HCT116 (cell line): Measurements from ENCODE around the gene COL20A1. TPM values are rescaled to one million over a fixed set of nuclear protein-coding genes. Genes with fewer than 3 reads are reported as not detected.

Experiments used
- ATAC-seq: fragments of 200-7000 bp; cut with Tn5 transposase; 2 replicates; pipeline ENCODE4 v1.9.1; 2020; ENCODE audit warnings: mild to moderate bottlenecking, moderate library complexity
- BruUV-seq: library from RNA; stranded (reverse); fragments of 400-500 nt; replicated peaks from 2 replicates; lab custom pipeline; 2021; lab: Mats Ljungman, UMichigan
- CTCF ChIA-PET: fragments of 300-600 bp; sonication (Branson Sonifier 250); formaldehyde crosslinking; loops from one replicate; lab custom pipeline; 2021; ENCODE audit warnings: antibody characterized with exemption; lab: Charles Lee
- POLR2A ChIA-PET: fragments of 300-600, 350-600 bp; sonication (Branson Sonifier 250); formaldehyde crosslinking; loops from one replicate; lab custom pipeline; 2021; ENCODE audit warnings: antibody characterized with exemption; lab: Charles Lee
- RAD21 ChIA-PET, 2 experiments: fragments of 300-600 bp; sonication (Branson Sonifier 250); formaldehyde crosslinking; loops; one replicate each; lab custom pipeline; 2023; ENCODE audit warnings: low total read pairs in 2 of 2; ENCODE audit not compliant: uncharacterized antibody in 2 of 2, unreplicated experiment in 2 of 2, low non-redundant PET in 1 of 2; lab: Charles Lee
- DNase-seq: peaks from one replicate; pipeline ENCODE4 v3.0.0-alpha.2; 2010; ENCODE audit warnings: low read depth, low spot score
- H2AFZ ChIP-seq: fragments of 200-600 bp; shearing (Covaris generic), sonication (generic); 2 replicates; pipeline ENCODE4 v1.6.1; 2017; ENCODE audit warnings: low read depth, mixed run types, mixed read lengths, antibody characterized with exemption, low read length; ENCODE audit not compliant: poor library complexity, severe bottlenecking
- H3K27ac ChIP-seq: 2 replicates; pipeline ENCODE4 v1.5.1; 2012; ENCODE audit warnings: low read depth, low read length
- H3K27me3 ChIP-seq: fragments of 200-600 bp; sonication (generic); 2 replicates; pipeline ENCODE4 v1.6.1; 2016; ENCODE audit warnings: mixed run types, low read length, mixed read lengths; ENCODE audit not compliant: insufficient read depth
- H3K36me3 ChIP-seq, 2 experiments: fragments of 200-500 bp in 1 of 2; fragments of 200-600 bp in 1 of 2; sonication (Bioruptor generic) in 1 of 2; sonication (generic) in 1 of 2; 2 replicates each; pipeline versions ENCODE4 v1.5.1 to v1.6.1; 2014 to 2016; ENCODE audit warnings: low read length in 2 of 2, inconsistent platforms in 1 of 2, mixed read lengths in 1 of 2, mixed run types in 1 of 2; ENCODE audit not compliant: insufficient read depth in 2 of 2, control insufficient read depth in 1 of 2
- H3K4me1 ChIP-seq, 2 experiments: fragments of 200-600 bp in 1 of 2; sonication (generic) in 1 of 2; 2 replicates each; pipeline versions ENCODE4 v1.5.1 to v1.6.1; 2012 to 2017; ENCODE audit warnings: low read length in 2 of 2, inconsistent platforms in 1 of 2, mild to moderate bottlenecking in 1 of 2, mixed read lengths in 1 of 2, mixed run types in 1 of 2, moderate library complexity in 1 of 2; ENCODE audit not compliant: insufficient read depth in 2 of 2, control insufficient read depth in 1 of 2
- H3K4me2 ChIP-seq: fragments of 200-600 bp; sonication (generic); 2 replicates; pipeline ENCODE4 v1.6.1; 2017; ENCODE audit warnings: mixed run types, low read length, mixed read lengths
- H3K4me3 ChIP-seq, 2 experiments: fragments of 200-600 bp in 1 of 2; sonication (generic) in 1 of 2; replicated peaks in 1 of 2; 2 replicates each; pipeline ENCODE4 v1.5.1; 2011 to 2016; ENCODE audit warnings: low read length in 2 of 2, control low read depth in 1 of 2, low read depth in 1 of 2, mild to moderate bottlenecking in 1 of 2, mixed read lengths in 1 of 2, mixed run types in 1 of 2
- H3K79me2 ChIP-seq: fragments of 200-600 bp; sonication (generic); 2 replicates; pipeline ENCODE4 v1.6.1; 2017; ENCODE audit warnings: mild to moderate bottlenecking, mixed run types, low read length, moderate library complexity, mixed read lengths; ENCODE audit not compliant: insufficient read depth
- H3K9ac ChIP-seq: fragments of 200-600 bp; sonication (generic); 2 replicates; pipeline ENCODE4 v1.6.1; 2016; ENCODE audit warnings: low read length, mixed read lengths
- H3K9me2 ChIP-seq: fragments of 200-600 bp; sonication (generic), shearing (Covaris generic); 2 replicates; pipeline ENCODE4 v1.6.1; 2017; ENCODE audit warnings: mixed run types, mild to moderate bottlenecking, moderate library complexity; ENCODE audit not compliant: insufficient read depth
- H3K9me3 ChIP-seq, 2 experiments: fragments of 200-500 bp in 1 of 2; fragments of 200-600 bp in 1 of 2; sonication (Bioruptor generic) in 1 of 2; sonication (generic) in 1 of 2; 2 replicates each; pipeline ENCODE4 v1.6.1; 2014 to 2017; ENCODE audit warnings: low read length in 2 of 2, mixed read lengths in 2 of 2, inconsistent platforms in 1 of 2, low read depth in 1 of 2, mild to moderate bottlenecking in 1 of 2, mixed run types in 1 of 2, moderate library complexity in 1 of 2; ENCODE audit not compliant: control insufficient read depth in 1 of 2, insufficient read depth in 1 of 2
- H4K20me1 ChIP-seq: fragments of 200-600 bp; sonication (generic), shearing (Covaris generic); 2 replicates; pipeline ENCODE4 v1.6.1; 2017; ENCODE audit warnings: mixed run types, mild to moderate bottlenecking, moderate library complexity; ENCODE audit not compliant: insufficient read depth
- CBX3 ChIP-seq: IDR thresholded peaks from 2 replicates; pipeline ENCODE4 v1.6.1; 2012; ENCODE audit warnings: low read depth
- CTCF ChIP-seq, 3 experiments: fragments of 200-600 bp in 1 of 3; sonication (generic) in 1 of 3; IDR thresholded peaks in 2 of 3; conservative IDR thresholded peaks in 1 of 3; 2 replicates each; pipeline ENCODE4 v1.5.1; 2012 to 2017; ENCODE audit warnings: low read depth in 2 of 3, low read length in 2 of 3, antibody characterized with exemption in 1 of 3, borderline replicate concordance in 1 of 3, control low read depth in 1 of 3, mild to moderate bottlenecking in 1 of 3, mixed read lengths in 1 of 3, mixed run types in 1 of 3, moderate library complexity in 1 of 3; ENCODE audit not compliant: insufficient read depth in 1 of 3
- EGR1 ChIP-seq: IDR thresholded peaks from 2 replicates; pipeline ENCODE4 v1.6.1; 2012; ENCODE audit warnings: low read depth
- ELF1 ChIP-seq: IDR thresholded peaks from 2 replicates; pipeline ENCODE4 v1.6.1; 2012; ENCODE audit warnings: low read depth, borderline replicate concordance
- EZH2 ChIP-seq: fragments of 200-600 bp; sonication (generic); IDR thresholded peaks from 2 replicates; pipeline ENCODE4 v1.6.1; 2017; ENCODE audit warnings: antibody characterized with exemption, mixed run types
- EZH2phosphoT487 ChIP-seq: fragments of 200-600 bp; IDR thresholded peaks from 2 replicates; pipeline ENCODE4 v1.6.1; 2018; ENCODE audit warnings: antibody characterized with exemption, borderline replicate concordance
- FOSL1 ChIP-seq: IDR thresholded peaks from 2 replicates; pipeline ENCODE4 v1.6.1; 2012; ENCODE audit warnings: low read depth
- JUND ChIP-seq: IDR thresholded peaks from 2 replicates; pipeline ENCODE4 v1.6.1; 2012
- POLR2A ChIP-seq: IDR thresholded peaks from 2 replicates; pipeline ENCODE4 v1.7.0; 2011; ENCODE audit warnings: borderline replicate concordance; ENCODE audit not compliant: insufficient read depth, insufficient read length; ENCODE audit errors: extremely low read depth
- POLR2AphosphoS5 ChIP-seq: IDR thresholded peaks from 2 replicates; pipeline ENCODE4 v1.6.1; 2011; ENCODE audit warnings: mild to moderate bottlenecking, low read depth, low read length, moderate library complexity
- SIN3A ChIP-seq: IDR thresholded peaks from 2 replicates; pipeline ENCODE4 v1.6.1; 2012; ENCODE audit warnings: low read depth
- SP1 ChIP-seq: IDR thresholded peaks from 2 replicates; pipeline ENCODE4 v1.6.1; 2012; ENCODE audit warnings: low read depth
- ZFX ChIP-seq: fragments of 450-650 bp; IDR thresholded peaks from 2 replicates; pipeline ENCODE4 v1.6.1; 2017
- intact Hi-C: fragments of 100-400 bp; cut with micrococcal nuclease; formaldehyde crosslinking; loops from 2 replicates; pipeline ENCODE4 v1.10.0; 2022
- total RNA-seq: library from RNA; stranded (reverse); gene quantifications from one replicate; pipeline ENCODE4 v1.2.1, GENCODE V29; 2021; ENCODE audit not compliant: unreplicated experiment
- TF ChIP-seq, protein P1 (sequence below): IDR thresholded peaks from 2 replicates; pipeline ENCODE4 v1.6.1; 2012; ENCODE audit warnings: low read depth
- TF ChIP-seq, protein P2 (sequence below): IDR thresholded peaks from 2 replicates; pipeline ENCODE4 v1.6.1; 2011; ENCODE audit warnings: mild to moderate bottlenecking, low read length, moderate library complexity; ENCODE audit not compliant: insufficient replicate concordance; ENCODE audit errors: extremely low read depth
- TF ChIP-seq, protein P3 (sequence below): IDR thresholded peaks from 2 replicates; pipeline ENCODE4 v1.6.1; 2012

Gene COL20A1
- total RNA-seq, 1 experiment from 2014 or later: 0.34 TPM

DNA sequence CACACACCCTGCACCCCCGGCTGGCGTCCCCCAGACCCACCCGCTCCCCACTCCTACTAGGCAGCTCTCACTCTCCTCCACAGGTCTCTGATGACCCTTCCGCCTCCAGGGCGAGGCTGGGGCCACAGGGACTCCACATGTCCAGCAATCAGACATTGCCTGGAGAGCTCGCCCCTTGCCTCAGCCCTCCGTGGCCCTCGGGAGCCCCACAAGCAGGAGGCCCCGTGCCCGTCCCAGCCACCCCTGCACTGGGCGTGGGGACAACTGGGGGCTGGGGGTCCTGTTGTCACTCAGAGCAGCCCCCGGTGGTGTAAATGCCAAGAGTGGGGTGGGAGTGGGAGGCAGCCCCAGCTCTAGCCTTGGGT is 1.5 kb downstream of the COL20A1 start (continued):
- TF ChIP-seq CTCF (IDR thresholded peaks at IDR 0.05 in 2 of 3, conservative IDR thresholded peaks at IDR 0.05 in 1 of 3; ENCODE audit: borderline replicate concordance in 1 of 3, insufficient read depth in 1 of 3, low read depth in 2 of 3, low read length in 2 of 3) (no peak), FOSL1 (no peak), SIN3A (no peak)

GRCh38 chr20:63295018-63295417 is 2.0 kb downstream of the COL20A1 start:
- H4K20me1 ChIP-seq: no peaks in the 10 kb centered on the region
- intact Hi-C loops: no loop called here
- RAD21 ChIA-PET: no interaction called here
- H3K27me3 ChIP-seq: peaks cover under 1% of the 10 kb centered on the region; the same call in 1 of the 2 replicates
- H3K4me1 ChIP-seq: peaks cover 4 to 18% of the 10 kb centered on the region in 2 experiments; a peak in 3 of 4 replicates
- no peak for ATAC-seq
- BruUV-seq: no TSS peak
- H3K79me2 ChIP-seq: no peaks in the 10 kb centered on the region
- H3K4me2 ChIP-seq: no peak overlapping the region
- H3K36me3 ChIP-seq: no peaks in the 10 kb centered on the region
- no peaks in the 10 kb centered on the region for H3K9me2 ChIP-seq
- DNase-seq: no peak
- no peaks in the 10 kb centered on the region for H3K9me3 ChIP-seq
- H2AFZ ChIP-seq: no peak overlapping the region
- H3K4me3 ChIP-seq: no peak overlapping the region
- POLR2A ChIA-PET: no interaction called here
- no peak overlapping the region for H3K27ac ChIP-seq
- CTCF ChIA-PET: interaction anchor here (1.4 kb wide), 2 partner anchors 72 to 86 kb away, joined by 4 read pairs; no protein-coding TSS in a partner anchor
- H3K9ac ChIP-seq: no peak overlapping the region
- TF ChIP-seq FOSL1: no peak
- TF ChIP-seq, protein P1, sequence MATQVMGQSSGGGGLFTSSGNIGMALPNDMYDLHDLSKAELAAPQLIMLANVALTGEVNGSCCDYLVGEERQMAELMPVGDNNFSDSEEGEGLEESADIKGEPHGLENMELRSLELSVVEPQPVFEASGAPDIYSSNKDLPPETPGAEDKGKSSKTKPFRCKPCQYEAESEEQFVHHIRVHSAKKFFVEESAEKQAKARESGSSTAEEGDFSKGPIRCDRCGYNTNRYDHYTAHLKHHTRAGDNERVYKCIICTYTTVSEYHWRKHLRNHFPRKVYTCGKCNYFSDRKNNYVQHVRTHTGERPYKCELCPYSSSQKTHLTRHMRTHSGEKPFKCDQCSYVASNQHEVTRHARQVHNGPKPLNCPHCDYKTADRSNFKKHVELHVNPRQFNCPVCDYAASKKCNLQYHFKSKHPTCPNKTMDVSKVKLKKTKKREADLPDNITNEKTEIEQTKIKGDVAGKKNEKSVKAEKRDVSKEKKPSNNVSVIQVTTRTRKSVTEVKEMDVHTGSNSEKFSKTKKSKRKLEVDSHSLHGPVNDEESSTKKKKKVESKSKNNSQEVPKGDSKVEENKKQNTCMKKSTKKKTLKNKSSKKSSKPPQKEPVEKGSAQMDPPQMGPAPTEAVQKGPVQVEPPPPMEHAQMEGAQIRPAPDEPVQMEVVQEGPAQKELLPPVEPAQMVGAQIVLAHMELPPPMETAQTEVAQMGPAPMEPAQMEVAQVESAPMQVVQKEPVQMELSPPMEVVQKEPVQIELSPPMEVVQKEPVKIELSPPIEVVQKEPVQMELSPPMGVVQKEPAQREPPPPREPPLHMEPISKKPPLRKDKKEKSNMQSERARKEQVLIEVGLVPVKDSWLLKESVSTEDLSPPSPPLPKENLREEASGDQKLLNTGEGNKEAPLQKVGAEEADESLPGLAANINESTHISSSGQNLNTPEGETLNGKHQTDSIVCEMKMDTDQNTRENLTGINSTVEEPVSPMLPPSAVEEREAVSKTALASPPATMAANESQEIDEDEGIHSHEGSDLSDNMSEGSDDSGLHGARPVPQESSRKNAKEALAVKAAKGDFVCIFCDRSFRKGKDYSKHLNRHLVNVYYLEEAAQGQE: no peak
- no peak for TF ChIP-seq SP1
- TF ChIP-seq, protein P2, sequence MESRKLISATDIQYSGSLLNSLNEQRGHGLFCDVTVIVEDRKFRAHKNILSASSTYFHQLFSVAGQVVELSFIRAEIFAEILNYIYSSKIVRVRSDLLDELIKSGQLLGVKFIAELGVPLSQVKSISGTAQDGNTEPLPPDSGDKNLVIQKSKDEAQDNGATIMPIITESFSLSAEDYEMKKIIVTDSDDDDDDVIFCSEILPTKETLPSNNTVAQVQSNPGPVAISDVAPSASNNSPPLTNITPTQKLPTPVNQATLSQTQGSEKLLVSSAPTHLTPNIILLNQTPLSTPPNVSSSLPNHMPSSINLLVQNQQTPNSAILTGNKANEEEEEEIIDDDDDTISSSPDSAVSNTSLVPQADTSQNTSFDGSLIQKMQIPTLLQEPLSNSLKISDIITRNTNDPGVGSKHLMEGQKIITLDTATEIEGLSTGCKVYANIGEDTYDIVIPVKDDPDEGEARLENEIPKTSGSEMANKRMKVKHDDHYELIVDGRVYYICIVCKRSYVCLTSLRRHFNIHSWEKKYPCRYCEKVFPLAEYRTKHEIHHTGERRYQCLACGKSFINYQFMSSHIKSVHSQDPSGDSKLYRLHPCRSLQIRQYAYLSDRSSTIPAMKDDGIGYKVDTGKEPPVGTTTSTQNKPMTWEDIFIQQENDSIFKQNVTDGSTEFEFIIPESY: no peak
- TF ChIP-seq, protein P3, sequence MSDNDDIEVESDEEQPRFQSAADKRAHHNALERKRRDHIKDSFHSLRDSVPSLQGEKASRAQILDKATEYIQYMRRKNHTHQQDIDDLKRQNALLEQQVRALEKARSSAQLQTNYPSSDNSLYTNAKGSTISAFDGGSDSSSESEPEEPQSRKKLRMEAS: no peak
- TF ChIP-seq CBX3: no peak
- no peak for TF ChIP-seq SIN3A
- TF ChIP-seq EGR1: no peak
- TF ChIP-seq EZH2: no peak
- no peak for TF ChIP-seq ZFX
- TF ChIP-seq POLR2AphosphoS5: no peak
- TF ChIP-seq EZH2phosphoT487: no peak
- no peak for TF ChIP-seq CTCF (IDR thresholded peaks at IDR 0.05 in 2 of 3, conservative IDR thresholded peaks at IDR 0.05 in 1 of 3; ENCODE audit: borderline replicate concordance in 1 of 3, insufficient read depth in 1 of 3, low read depth in 2 of 3, low read length in 2 of 3)
- TF ChIP-seq ELF1: no peak
- no peak for TF ChIP-seq POLR2A
- TF ChIP-seq JUND: no peak
